Endometrium (tissue), 2 donors: ENCODE measurements around the gene AP3M1.

Source experiments
- FAIRE-seq: peaks from 2 replicates; lab custom pipeline; 2012; peaks lifted over from hg19 to GRCh38; lab: Jason Lieb, UNC
- donor health status: control.
- donor health status: control.

The AP3M1 gene

GRCh38 chr10:74114041-74114448 lies 36.6 kb downstream of the AP3M1 start:
- FAIRE-seq: no peak

- no peak for FAIRE-seq
Observed at GRCh38 chr10:74113546-74113945, 37.1 kb downstream of the AP3M1 start.

GRCh38 chr10:74111799-74112198 lies 38.8 kb downstream of the AP3M1 start:
- no peak for FAIRE-seq

GRCh38 chr10:74110120-74110519 lies 40.5 kb downstream of the AP3M1 start:
- no peak for FAIRE-seq

GRCh38 chr10:74109452-74109851 lies 41.2 kb downstream of the AP3M1 start:
- FAIRE-seq: no peak

- no peak for FAIRE-seq
Observed at GRCh38 chr10:74107391-74107790, 43.2 kb downstream of the AP3M1 start.

- no peak for FAIRE-seq
Observed at GRCh38 chr10:74104996-74105395, 45.6 kb downstream of the AP3M1 start.

- FAIRE-seq: no peak
Observed at GRCh38 chr10:74104480-74104879, 46.1 kb downstream of the AP3M1 start.

GRCh38 chr10:74103560-74104258 lies 46.9 kb downstream of the AP3M1 start:
- no peak for FAIRE-seq

- no peak for FAIRE-seq
Observed at GRCh38 chr10:74099836-74100235, 50.8 kb downstream of the AP3M1 start.

GRCh38 chr10:74099420-74099819 lies 51.2 kb downstream of the AP3M1 start:
- no peak for FAIRE-seq

- FAIRE-seq: no peak
Observed at GRCh38 chr10:74097776-74098175, 52.9 kb downstream of the AP3M1 start.

- FAIRE-seq: no peak
Observed at GRCh38 chr10:74096777-74097176, 53.9 kb downstream of the AP3M1 start.

- FAIRE-seq: no peak
Observed at GRCh38 chr10:74094231-74094630, 56.4 kb downstream of the AP3M1 start.

GRCh38 chr10:74093530-74094164 lies 57.0 kb downstream of the AP3M1 start:
- FAIRE-seq: no peak

- no peak for FAIRE-seq
Observed at GRCh38 chr10:74092372-74092771, 58.3 kb downstream of the AP3M1 start.

- FAIRE-seq: no peak
Observed at GRCh38 chr10:74088722-74089121, 61.9 kb downstream of the AP3M1 start.

- no peak for FAIRE-seq
Observed at GRCh38 chr10:74086317-74086716, 64.3 kb downstream of the AP3M1 start.

- no peak for FAIRE-seq
Observed at GRCh38 chr10:74084955-74085354, 65.7 kb downstream of the AP3M1 start.

- FAIRE-seq: no peak
Observed at GRCh38 chr10:74083304-74083703, 67.3 kb downstream of the AP3M1 start.

GRCh38 chr10:74081941-74082718 lies 68.5 kb downstream of the AP3M1 start:
- FAIRE-seq: no peak

GRCh38 chr10:74081192-74081803 lies 69.3 kb downstream of the AP3M1 start:
- no peak for FAIRE-seq
